Measurements from ENCODE around the gene C11orf54.

DNA sequence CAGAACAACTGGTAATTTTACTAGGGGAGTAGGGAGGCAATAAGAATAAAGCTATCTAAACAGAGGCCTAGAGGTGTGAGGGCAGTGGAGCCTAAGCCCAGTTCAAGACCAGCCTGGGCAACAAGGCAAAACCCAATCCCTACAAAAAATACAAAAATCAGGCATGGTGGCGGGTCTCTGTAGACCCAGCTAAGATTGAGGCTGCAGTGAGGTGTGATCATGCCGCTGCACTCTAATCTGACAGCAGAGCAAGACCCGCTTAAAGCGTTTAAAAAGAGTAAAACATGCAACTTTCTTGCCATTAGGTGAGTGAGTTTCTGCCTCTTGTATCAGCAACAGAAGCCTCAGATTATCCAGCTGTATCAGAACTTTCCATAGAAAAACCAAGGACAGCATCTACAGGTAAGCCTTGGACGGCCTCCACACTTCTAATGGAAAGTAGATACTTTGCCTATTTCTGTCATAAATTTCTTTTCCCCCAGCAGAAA lies 12.3 kb upstream of the C11orf54 start:
- TF ChIP-seq, protein P1, sequence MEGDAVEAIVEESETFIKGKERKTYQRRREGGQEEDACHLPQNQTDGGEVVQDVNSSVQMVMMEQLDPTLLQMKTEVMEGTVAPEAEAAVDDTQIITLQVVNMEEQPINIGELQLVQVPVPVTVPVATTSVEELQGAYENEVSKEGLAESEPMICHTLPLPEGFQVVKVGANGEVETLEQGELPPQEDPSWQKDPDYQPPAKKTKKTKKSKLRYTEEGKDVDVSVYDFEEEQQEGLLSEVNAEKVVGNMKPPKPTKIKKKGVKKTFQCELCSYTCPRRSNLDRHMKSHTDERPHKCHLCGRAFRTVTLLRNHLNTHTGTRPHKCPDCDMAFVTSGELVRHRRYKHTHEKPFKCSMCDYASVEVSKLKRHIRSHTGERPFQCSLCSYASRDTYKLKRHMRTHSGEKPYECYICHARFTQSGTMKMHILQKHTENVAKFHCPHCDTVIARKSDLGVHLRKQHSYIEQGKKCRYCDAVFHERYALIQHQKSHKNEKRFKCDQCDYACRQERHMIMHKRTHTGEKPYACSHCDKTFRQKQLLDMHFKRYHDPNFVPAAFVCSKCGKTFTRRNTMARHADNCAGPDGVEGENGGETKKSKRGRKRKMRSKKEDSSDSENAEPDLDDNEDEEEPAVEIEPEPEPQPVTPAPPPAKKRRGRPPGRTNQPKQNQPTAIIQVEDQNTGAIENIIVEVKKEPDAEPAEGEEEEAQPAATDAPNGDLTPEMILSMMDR (IDR thresholded peaks at IDR 0.05): no peak
- TF ChIP-seq POLR2A (IDR thresholded peaks at IDR 0.05) (no peak), EP300 (IDR thresholded peaks at IDR 0.05) (no peak)

All from tibial nerve (tissue), 4 donors.